B cell (primary cell): Measurements from ENCODE around the gene CYTIP. TPM values are rescaled to one million over a fixed set of nuclear protein-coding genes. Genes with fewer than 3 reads are reported as not detected.

Source experiments
- ATAC-seq: fragments of 200-7000 bp; cut with Tn5 transposase; one replicate; pipeline ENCODE4 v1.10.0; 2021; ENCODE audit warnings: low read depth, mild to moderate bottlenecking, moderate number of reproducible peaks, moderate library complexity
- CTCF ChIA-PET: fragments of 350-600 bp; sonication (Branson Sonifier 250); formaldehyde crosslinking; loops from one replicate; lab custom pipeline; 2021; ENCODE audit warnings: antibody characterized with exemption, inconsistent platforms; lab: Charles Lee
- POLR2A ChIA-PET: fragments of 350-600 bp; sonication (Branson Sonifier 250); formaldehyde crosslinking; loops from one replicate; lab custom pipeline; 2021; ENCODE audit warnings: antibody characterized with exemption; lab: Charles Lee
- DNase-seq: peaks from one replicate; pipeline ENCODE4 v3.0.0; 2013
- H2AFZ ChIP-seq: 2 replicates; pipeline ENCODE4 v1.6.1; 2012; ENCODE audit warnings: mild to moderate bottlenecking, low read depth, low read length; ENCODE audit not compliant: insufficient read depth, poor library complexity, severe bottlenecking
- H3K27ac ChIP-seq, 2 donors: 1 replicate in 1 of 2; 2 replicates in 1 of 2; pipeline ENCODE4 v1.5.1; 2012 to 2013; ENCODE audit warnings: low read length in 2 of 2, mild to moderate bottlenecking in 2 of 2, moderate library complexity in 1 of 2
- H3K27me3 ChIP-seq, 4 experiments: fragments of 200-600 bp in 1 of 4; sonication (generic) in 1 of 4; replicated peaks in 1 of 4; 1 replicate in 2 of 4; 2 replicates in 2 of 4; pipeline versions ENCODE4 v1.6.1 to v1.7.0; 2013 to 2016; ENCODE audit warnings: low read length in 3 of 4, mild to moderate bottlenecking in 2 of 4, mixed read lengths in 1 of 4, moderate library complexity in 1 of 4; ENCODE audit not compliant: insufficient read depth in 4 of 4, control insufficient read depth in 3 of 4; ENCODE audit errors: control extremely low read depth in 1 of 4
- H3K36me3 ChIP-seq, 2 experiments: replicated peaks in 1 of 2; 1 replicate in 1 of 2; 2 replicates in 1 of 2; pipeline versions ENCODE4 v1.6.1 to v1.7.1; 2013; ENCODE audit warnings: low read length in 1 of 2; ENCODE audit not compliant: insufficient read depth in 2 of 2, control insufficient read depth in 1 of 2; ENCODE audit errors: control extremely low read depth in 1 of 2, extremely low read depth in 1 of 2
- H3K4me1 ChIP-seq, 2 donors: fragments of 200-600 bp in 1 of 2; sonication (generic) in 1 of 2; 1 replicate in 1 of 2; 2 replicates in 1 of 2; pipeline versions ENCODE4 v1.5.1 to v1.6.1; 2013 to 2017; ENCODE audit warnings: low read length in 2 of 2; ENCODE audit not compliant: control insufficient read depth in 2 of 2, insufficient read depth in 2 of 2
- H3K4me2 ChIP-seq: replicated peaks from 2 replicates; pipeline ENCODE3; 2012; ENCODE audit warnings: mild to moderate bottlenecking, low read depth, low read length; ENCODE audit not compliant: poor library complexity, severe bottlenecking
- H3K4me3 ChIP-seq, 5 experiments: fragments of 200-600 bp in 1 of 5; sonication (generic) in 1 of 5; 1 replicate in 3 of 5; 2 replicates in 2 of 5; pipeline versions ENCODE4 v1.5.1 to v1.7.0; 2011 to 2016; ENCODE audit warnings: low read length in 4 of 5, mild to moderate bottlenecking in 4 of 5, low read depth in 2 of 5, control low read depth in 1 of 5, moderate library complexity in 1 of 5; ENCODE audit not compliant: insufficient read depth in 1 of 5; ENCODE audit errors: control extremely low read depth in 1 of 5, extremely low read depth in 1 of 5
- H3K79me2 ChIP-seq: fragments of 200-600 bp; sonication (generic); one replicate; pipeline ENCODE4 v1.6.0; 2016; ENCODE audit warnings: low read length; ENCODE audit not compliant: control insufficient read depth, insufficient read depth
- H3K9ac ChIP-seq: fragments of 200-600 bp; sonication (generic); 2 replicates; pipeline ENCODE4 v1.6.1; 2017; ENCODE audit warnings: mild to moderate bottlenecking, low read length, moderate library complexity
- H3K9me3 ChIP-seq, 3 donors: one replicate each; pipeline versions ENCODE4 v1.6.1 to v1.7.1; 2013; ENCODE audit warnings: low read length in 2 of 3; ENCODE audit not compliant: control insufficient read depth in 2 of 3, insufficient read depth in 1 of 3; ENCODE audit errors: control extremely low read depth in 1 of 3
- H4K20me1 ChIP-seq: 2 replicates; pipeline ENCODE4 v1.6.0; 2012; ENCODE audit warnings: mild to moderate bottlenecking, low read length; ENCODE audit not compliant: insufficient read depth, control insufficient read depth, poor library complexity, severe bottlenecking
- H3K27ac Mint-ChIP-seq: one replicate; pipeline ENCODE4 v1.8.0; 2021; ENCODE audit warnings: mixed read lengths
- H3K27me3 Mint-ChIP-seq: one replicate; pipeline ENCODE4 v1.8.0; 2021; ENCODE audit warnings: mixed read lengths
- H3K4me1 Mint-ChIP-seq: one replicate; pipeline ENCODE4 v1.8.0; 2021; ENCODE audit warnings: mixed read lengths
- H3K4me3 Mint-ChIP-seq: one replicate; pipeline ENCODE4 v1.8.0; 2021; ENCODE audit warnings: mixed read lengths
- H3K9me3 Mint-ChIP-seq: one replicate; pipeline ENCODE4 v1.8.0; 2022; ENCODE audit warnings: mixed read lengths; ENCODE audit not compliant: insufficient read depth
- EZH2 ChIP-seq: IDR thresholded peaks from 2 replicates; pipeline ENCODE4 v1.6.1; 2012; ENCODE audit warnings: borderline replicate concordance, low read depth, mild to moderate bottlenecking, moderate library complexity, low read length; ENCODE audit not compliant: insufficient read depth, poor library complexity, severe bottlenecking
- WGBS: methylation state at CpG from one replicate; pipeline ENCODE4 v1.1.5; 2013; ENCODE audit warnings: missing lambda C conversion rate; ENCODE audit not compliant: insufficient coverage; 5-methylcytosine and 5-hydroxymethylcytosine counted together
- intact Hi-C: fragments of 100-400 bp; cut with micrococcal nuclease; formaldehyde crosslinking; loops from one replicate; pipeline ENCODE4 v1.10.0; 2022
- polyA plus RNA-seq: library from polyadenylated mRNA; depleted of rRNA; stranded (reverse); fragments of >200 nt; gene quantifications from 2 replicates; pipeline ENCODE4 v1.2.3, GENCODE V29; 2012
- total RNA-seq, 2 donors: library from RNA; stranded (reverse); fragments of 120-200 nt in 1 of 2; gene quantifications; 1 replicate in 1 of 2; 2 replicates in 1 of 2; pipeline versions ENCODE4 v1.2.3 to v1.2.4, GENCODE V29; 2013 to 2022
- TF ChIP-seq, protein P1 (sequence below): fragments of 200-600 bp; IDR thresholded peaks from one replicate; pipeline ENCODE4 v1.8.0; 2022; ENCODE audit warnings: antibody characterized with exemption, mild to moderate bottlenecking

Gene CYTIP
- total and polyA plus RNA-seq, 2 donors (not counting 1 experiment from before 2014, with no cell fraction given), result 73.0 to 327 TPM

DNA sequence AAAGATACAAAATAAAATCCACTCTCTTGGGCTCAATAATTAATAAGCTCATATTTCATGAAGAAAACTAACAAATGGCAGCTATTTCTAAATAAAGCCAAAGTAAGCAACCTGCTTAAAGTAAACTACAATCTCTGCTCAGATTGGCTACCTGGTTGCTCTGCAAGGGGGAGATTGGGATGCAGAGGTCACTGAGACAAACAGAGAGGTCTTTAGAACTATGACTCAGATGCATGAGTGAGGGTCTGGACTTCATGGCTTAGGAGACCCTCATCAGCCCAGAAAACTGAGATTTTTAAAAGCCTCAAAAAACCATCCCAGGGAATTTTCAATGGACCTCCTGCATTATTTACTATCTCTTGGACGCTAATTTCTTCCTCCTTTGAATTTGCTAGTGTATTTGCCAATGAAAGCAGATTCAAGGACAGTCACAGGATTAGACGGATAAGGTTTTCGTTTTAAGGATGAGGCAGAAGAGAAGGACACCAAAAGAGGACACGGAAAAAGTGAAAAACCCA, 17.4 kb downstream of the CYTIP start:
- H3K9me3 ChIP-seq, result peaks cover 0 to 11% (median 3%) of the 10 kb centered on the region in 3 donors
- no peak overlapping the region for H3K9ac ChIP-seq
- H3K4me2 ChIP-seq, result no peak overlapping the region
- no peak overlapping the region for H2AFZ ChIP-seq
- CTCF ChIA-PET, result interaction anchor here (0.7 to 1.8 kb wide), 7 partner anchors 9 to 99 kb away, joined by 3 to 5 read pairs (median 3); no protein-coding TSS in a partner anchor
- Mint-ChIP-seq H3K27me3 (no peaks in the 10 kb centered on the region), H3K4me3 (no peak overlapping the region), H3K27ac (peak overlapping the region; percentile 37), H3K9me3 (no peaks in the 10 kb centered on the region), H3K4me1 (peaks cover 50% of the 10 kb centered on the region)
- no peak for ATAC-seq
- no peak for DNase-seq
- peaks cover 52% of the 10 kb centered on the region for H3K79me2 ChIP-seq
- POLR2A ChIA-PET, result no interaction called here
- peaks cover 17 to 96% of the 10 kb centered on the region in 2 experiments for H3K36me3 ChIP-seq
- WGBS, result no CpG with 5 or more reads among the region's 4 CpGs
- intact Hi-C loops, result no loop called here
- H3K27ac ChIP-seq, result peak overlapping the region in 1 of 2 donors; percentile 70
- H3K4me1 ChIP-seq, result peaks cover 26 to 32% of the 10 kb centered on the region in 2 donors
- no peak overlapping the region for H3K4me3 ChIP-seq
- H3K27me3 ChIP-seq, result no peaks in the 10 kb centered on the region
- H4K20me1 ChIP-seq, result peaks cover 9% of the 10 kb centered on the region
- no peak for TF ChIP-seq EZH2
- TF ChIP-seq, protein P1, sequence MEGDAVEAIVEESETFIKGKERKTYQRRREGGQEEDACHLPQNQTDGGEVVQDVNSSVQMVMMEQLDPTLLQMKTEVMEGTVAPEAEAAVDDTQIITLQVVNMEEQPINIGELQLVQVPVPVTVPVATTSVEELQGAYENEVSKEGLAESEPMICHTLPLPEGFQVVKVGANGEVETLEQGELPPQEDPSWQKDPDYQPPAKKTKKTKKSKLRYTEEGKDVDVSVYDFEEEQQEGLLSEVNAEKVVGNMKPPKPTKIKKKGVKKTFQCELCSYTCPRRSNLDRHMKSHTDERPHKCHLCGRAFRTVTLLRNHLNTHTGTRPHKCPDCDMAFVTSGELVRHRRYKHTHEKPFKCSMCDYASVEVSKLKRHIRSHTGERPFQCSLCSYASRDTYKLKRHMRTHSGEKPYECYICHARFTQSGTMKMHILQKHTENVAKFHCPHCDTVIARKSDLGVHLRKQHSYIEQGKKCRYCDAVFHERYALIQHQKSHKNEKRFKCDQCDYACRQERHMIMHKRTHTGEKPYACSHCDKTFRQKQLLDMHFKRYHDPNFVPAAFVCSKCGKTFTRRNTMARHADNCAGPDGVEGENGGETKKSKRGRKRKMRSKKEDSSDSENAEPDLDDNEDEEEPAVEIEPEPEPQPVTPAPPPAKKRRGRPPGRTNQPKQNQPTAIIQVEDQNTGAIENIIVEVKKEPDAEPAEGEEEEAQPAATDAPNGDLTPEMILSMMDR, result no peak

DNA sequence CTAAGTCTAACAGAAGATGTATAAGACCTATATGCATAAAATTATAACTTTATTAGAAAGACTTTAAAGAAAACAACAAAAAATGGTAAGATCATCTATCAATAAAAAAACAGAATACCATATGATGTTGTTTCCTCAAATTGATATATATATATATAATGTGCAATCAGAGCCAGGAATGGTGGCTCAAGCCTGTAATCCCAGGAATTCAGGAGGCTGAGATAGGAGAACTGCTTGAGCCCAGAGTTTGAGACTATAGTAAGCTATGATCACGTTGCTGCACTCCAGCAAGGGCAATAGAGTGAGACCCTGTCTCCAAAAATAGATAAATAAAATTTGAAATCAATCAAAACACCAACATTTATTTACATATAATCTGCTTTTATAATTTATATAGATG, 19.5 kb downstream of the CYTIP start:
- Histone ChIP-seq H4K20me1 (no peaks in the 10 kb centered on the region), H3K4me3 (no peak overlapping the region), H3K27ac (no peak overlapping the region), H3K27me3 (no peaks in the 10 kb centered on the region), H3K4me1 (peaks cover 47 to 54% of the 10 kb centered on the region in 2 donors), H3K4me2 (no peak overlapping the region), H2AFZ (no peak overlapping the region), H3K9me3 (peaks cover 2 to 11% (median 3%) of the 10 kb centered on the region in 3 donors), H3K9ac (no peak overlapping the region), H3K79me2 (peaks cover 58% of the 10 kb centered on the region), H3K36me3 (peaks cover 17 to 95% of the 10 kb centered on the region in 2 experiments)
- ATAC-seq, result no peak
- TF ChIP-seq, protein P1, result no peak
- no peak for TF ChIP-seq EZH2
- no peaks in the 10 kb centered on the region for H3K9me3 Mint-ChIP-seq
- no peak overlapping the region for H3K27ac Mint-ChIP-seq
- peaks cover 58% of the 10 kb centered on the region for H3K4me1 Mint-ChIP-seq
- DNase-seq, result no peak
- no peak overlapping the region for H3K4me3 Mint-ChIP-seq
- WGBS, result no CpG with 5 or more reads among the region's 1 CpG
- ChIA-PET CTCF (interaction anchor here (1.1 to 2.0 kb wide), 6 partner anchors 10 to 119 kb away, joined by 3 to 8 read pairs (median 4); no protein-coding TSS in a partner anchor), POLR2A (no interaction called here)
- intact Hi-C loops, result no loop called here
- H3K27me3 Mint-ChIP-seq, result no peaks in the 10 kb centered on the region
